Stimulated activated memory B cell treated with anti-CD40 and anti-IgM and Interleukin-4, amounts not matched to agents 10 μg/mL and 1 μg/mL and 100 μg/mL, for 72 hours (primary cell): ENCODE measurements around the gene GRID2IP.

Experiments
- ATAC-seq: fragments of 150-1000 bp; cut with Tn5 transposase; 2 replicates; pipeline ENCODE4 v1.10.0; 2021
- H3K27ac Mint-ChIP-seq: one replicate; pipeline ENCODE4 v1.8.0; 2022; ENCODE audit warnings: mild to moderate bottlenecking, mixed read lengths
- H3K27me3 Mint-ChIP-seq: one replicate; pipeline ENCODE4 v1.8.0; 2022; ENCODE audit warnings: mixed read lengths
- H3K36me3 Mint-ChIP-seq: one replicate; pipeline ENCODE4 v1.8.0; 2022; ENCODE audit warnings: mixed read lengths
- H3K4me1 Mint-ChIP-seq: one replicate; pipeline ENCODE4 v1.8.0; 2022; ENCODE audit warnings: mixed read lengths
- H3K4me3 Mint-ChIP-seq: one replicate; pipeline ENCODE4 v1.8.0; 2022; ENCODE audit warnings: mild to moderate bottlenecking, moderate library complexity, mixed read lengths
- H3K9me3 Mint-ChIP-seq: one replicate; pipeline ENCODE4 v1.8.0; 2022; ENCODE audit warnings: mixed read lengths

GRID2IP gene

GRCh38 chr7:6575281-6576023 is 24.2 kb upstream of the GRID2IP start:
- peaks cover 10% of the 10 kb centered on the region for H3K27me3 Mint-ChIP-seq
- H3K9me3 Mint-ChIP-seq = no peaks in the 10 kb centered on the region
- H3K36me3 Mint-ChIP-seq = peaks cover 13% of the 10 kb centered on the region
- H3K4me3 Mint-ChIP-seq = no peak overlapping the region
- peaks cover 24% of the 10 kb centered on the region for H3K4me1 Mint-ChIP-seq
- no peak overlapping the region for H3K27ac Mint-ChIP-seq
- no peak for ATAC-seq

GRCh38 chr7:6571160-6571779 is 20.0 kb upstream of the GRID2IP start:
- H3K27me3 Mint-ChIP-seq = peaks cover 23% of the 10 kb centered on the region
- H3K4me1 Mint-ChIP-seq = no peaks in the 10 kb centered on the region
- H3K4me3 Mint-ChIP-seq = no peak overlapping the region
- no peaks in the 10 kb centered on the region for H3K36me3 Mint-ChIP-seq
- ATAC-seq = peak; percentile 31
- no peaks in the 10 kb centered on the region for H3K9me3 Mint-ChIP-seq
- H3K27ac Mint-ChIP-seq = no peak overlapping the region

- H3K27ac Mint-ChIP-seq = no peak overlapping the region
- H3K9me3 Mint-ChIP-seq = no peaks in the 10 kb centered on the region
- no peak overlapping the region for H3K4me3 Mint-ChIP-seq
- no peak for ATAC-seq
- H3K27me3 Mint-ChIP-seq = peaks cover 29% of the 10 kb centered on the region
- no peaks in the 10 kb centered on the region for H3K4me1 Mint-ChIP-seq
- no peaks in the 10 kb centered on the region for H3K36me3 Mint-ChIP-seq
These were observed 16.6 kb upstream of the GRID2IP start for GRCh38 chr7:6567886-6568285.

GRCh38 chr7:6565655-6566054 is 14.4 kb upstream of the GRID2IP start:
- H3K9me3 Mint-ChIP-seq = no peaks in the 10 kb centered on the region
- no peak for ATAC-seq
- no peaks in the 10 kb centered on the region for H3K4me1 Mint-ChIP-seq
- no peaks in the 10 kb centered on the region for H3K36me3 Mint-ChIP-seq
- H3K27me3 Mint-ChIP-seq = peaks cover 21% of the 10 kb centered on the region
- H3K4me3 Mint-ChIP-seq = no peak overlapping the region
- H3K27ac Mint-ChIP-seq = no peak overlapping the region

GRCh38 chr7:6563936-6564770 is 12.9 kb upstream of the GRID2IP start:
- Mint-ChIP-seq H3K4me1 (no peaks in the 10 kb centered on the region), H3K27me3 (peaks cover 32% of the 10 kb centered on the region), H3K36me3 (no peaks in the 10 kb centered on the region), H3K9me3 (no peaks in the 10 kb centered on the region), H3K27ac (no peak overlapping the region), H3K4me3 (no peak overlapping the region)
- ATAC-seq = no peak

- H3K36me3 Mint-ChIP-seq = no peaks in the 10 kb centered on the region
- H3K9me3 Mint-ChIP-seq = no peaks in the 10 kb centered on the region
- ATAC-seq = no peak
- no peaks in the 10 kb centered on the region for H3K4me1 Mint-ChIP-seq
- no peak overlapping the region for H3K27ac Mint-ChIP-seq
- H3K4me3 Mint-ChIP-seq = no peak overlapping the region
- H3K27me3 Mint-ChIP-seq = peaks cover 26% of the 10 kb centered on the region
These were observed 10.8 kb upstream of the GRID2IP start for GRCh38 chr7:6562106-6562505.

- no peaks in the 10 kb centered on the region for H3K36me3 Mint-ChIP-seq
- peaks cover 11% of the 10 kb centered on the region for H3K27me3 Mint-ChIP-seq
- no peak overlapping the region for H3K27ac Mint-ChIP-seq
- no peaks in the 10 kb centered on the region for H3K9me3 Mint-ChIP-seq
- ATAC-seq = no peak
- H3K4me1 Mint-ChIP-seq = peaks cover 4% of the 10 kb centered on the region
- no peak overlapping the region for H3K4me3 Mint-ChIP-seq
These were observed 8.6 kb upstream of the GRID2IP start for GRCh38 chr7:6559896-6560295.

GRCh38 chr7:6558837-6559236 is 7.6 kb upstream of the GRID2IP start:
- no peaks in the 10 kb centered on the region for H3K36me3 Mint-ChIP-seq

GRCh38 chr7:6556196-6556595 is 4.9 kb upstream of the GRID2IP start:
- no peaks in the 10 kb centered on the region for H3K36me3 Mint-ChIP-seq
- no peak for ATAC-seq
- H3K27ac Mint-ChIP-seq = no peak overlapping the region
- no peak overlapping the region for H3K4me3 Mint-ChIP-seq
- peaks cover 6% of the 10 kb centered on the region for H3K4me1 Mint-ChIP-seq
- H3K9me3 Mint-ChIP-seq = no peaks in the 10 kb centered on the region
- peaks cover 11% of the 10 kb centered on the region for H3K27me3 Mint-ChIP-seq

More at GRCh38 chr7:6558837-6559236, 7.6 kb upstream of the GRID2IP start:
- Mint-ChIP-seq H3K9me3 (no peaks in the 10 kb centered on the region), H3K4me3 (no peak overlapping the region), H3K27ac (no peak overlapping the region), H3K4me1 (peaks cover 6% of the 10 kb centered on the region), H3K27me3 (peaks cover 11% of the 10 kb centered on the region)
- no peak for ATAC-seq

- Mint-ChIP-seq H3K9me3 (no peaks in the 10 kb centered on the region), H3K4me3 (no peak overlapping the region), H3K27ac (peak overlapping the region; percentile 46), H3K4me1 (peaks cover 6% of the 10 kb centered on the region), H3K27me3 (peaks cover 5% of the 10 kb centered on the region), H3K36me3 (no peaks in the 10 kb centered on the region)
- no peak for ATAC-seq
These were observed 3.6 kb upstream of the GRID2IP start for GRCh38 chr7:6554848-6555247.

- Mint-ChIP-seq H3K27ac (no peak overlapping the region), H3K9me3 (no peaks in the 10 kb centered on the region), H3K4me1 (peaks cover 6% of the 10 kb centered on the region), H3K36me3 (no peaks in the 10 kb centered on the region), H3K4me3 (no peak overlapping the region), H3K27me3 (no peaks in the 10 kb centered on the region)
- no peak for ATAC-seq
These were observed 2.3 kb upstream of the GRID2IP start for GRCh38 chr7:6553448-6554044.

- Mint-ChIP-seq H3K4me3 (no peak overlapping the region), H3K4me1 (peaks cover 11% of the 10 kb centered on the region), H3K27me3 (peaks cover 31% of the 10 kb centered on the region), H3K9me3 (no peaks in the 10 kb centered on the region), H3K27ac (no peak overlapping the region), H3K36me3 (no peaks in the 10 kb centered on the region)
- ATAC-seq = no peak
These were observed 3.9 kb downstream of the GRID2IP start for GRCh38 chr7:6547400-6547799.

GRCh38 chr7:6546498-6547251 is 4.6 kb downstream of the GRID2IP start:
- no peak overlapping the region for H3K4me3 Mint-ChIP-seq
- H3K4me1 Mint-ChIP-seq = peaks cover 11% of the 10 kb centered on the region
- H3K36me3 Mint-ChIP-seq = no peaks in the 10 kb centered on the region
- ATAC-seq = no peak
- H3K27ac Mint-ChIP-seq = no peak overlapping the region
- no peaks in the 10 kb centered on the region for H3K9me3 Mint-ChIP-seq
- peaks cover 31% of the 10 kb centered on the region for H3K27me3 Mint-ChIP-seq

- no peaks in the 10 kb centered on the region for H3K9me3 Mint-ChIP-seq
- no peak for ATAC-seq
- no peak overlapping the region for H3K27ac Mint-ChIP-seq
- no peak overlapping the region for H3K4me3 Mint-ChIP-seq
- H3K4me1 Mint-ChIP-seq = peaks cover 11% of the 10 kb centered on the region
- no peaks in the 10 kb centered on the region for H3K36me3 Mint-ChIP-seq
- H3K27me3 Mint-ChIP-seq = peaks cover 31% of the 10 kb centered on the region
These were observed 5.7 kb downstream of the GRID2IP start for GRCh38 chr7:6545398-6546126.
